Trophoblast cell (in vitro differentiated cells and primary cell): ENCODE results near the gene DNAJC3.
"Not testable (repeated sequence)": the region's sequence is repeated elsewhere in the genome, so short reads cannot be mapped to it uniquely, and the experiment has no call there.

ENCODE experiments used
- DNase-seq, 2 donors: peaks; one replicate each; pipeline ENCODE4 v3.0.0-alpha.2; 2016
- H2AFZ ChIP-seq: 2 replicates; pipeline ENCODE4 v1.6.1; 2013; ENCODE audit warnings: low read length, moderate library complexity, mild to moderate bottlenecking; ENCODE audit not compliant: insufficient read depth, poor library complexity
- H2AK5ac ChIP-seq: 2 replicates; pipeline ENCODE4 v1.6.1; 2013; ENCODE audit warnings: mild to moderate bottlenecking, low read length
- H2BK120ac ChIP-seq: 2 replicates; pipeline ENCODE4 v1.6.1; 2013; ENCODE audit warnings: low read length, mild to moderate bottlenecking, moderate library complexity; ENCODE audit not compliant: insufficient read depth, poor library complexity
- H2BK12ac ChIP-seq: 2 replicates; pipeline ENCODE4 v1.6.1; 2013; ENCODE audit warnings: mild to moderate bottlenecking, low read length, moderate library complexity
- H2BK5ac ChIP-seq: 2 replicates; pipeline ENCODE4 v1.6.1; 2013; ENCODE audit warnings: low read length, low read depth, moderate library complexity, mild to moderate bottlenecking; ENCODE audit not compliant: poor library complexity
- H3K14ac ChIP-seq: 2 replicates; pipeline ENCODE4 v1.6.1; 2013; ENCODE audit warnings: mild to moderate bottlenecking, low read length
- H3K18ac ChIP-seq: 2 replicates; pipeline ENCODE4 v1.6.1; 2013; ENCODE audit warnings: mild to moderate bottlenecking, low read length
- H3K23ac ChIP-seq: 2 replicates; pipeline ENCODE4 v1.6.1; 2013; ENCODE audit warnings: low read length
- H3K27ac ChIP-seq: 2 replicates; pipeline ENCODE4 v1.5.1; 2013; ENCODE audit warnings: low read depth, mild to moderate bottlenecking, inconsistent platforms, low read length, moderate library complexity
- H3K27me3 ChIP-seq: 2 replicates; pipeline ENCODE4 v1.6.1; 2013; ENCODE audit warnings: inconsistent platforms, mild to moderate bottlenecking, low read length, moderate library complexity; ENCODE audit not compliant: insufficient read depth
- H3K36me3 ChIP-seq, 2 experiments: 1 replicate in 1 of 2; 2 replicates in 1 of 2; pipeline ENCODE4 v1.6.1; 2013; ENCODE audit warnings: low read length in 2 of 2, mild to moderate bottlenecking in 2 of 2, moderate library complexity in 1 of 2; ENCODE audit not compliant: insufficient read depth in 2 of 2, control insufficient read depth in 1 of 2
- H3K4ac ChIP-seq: 2 replicates; pipeline ENCODE4 v1.6.1; 2013; ENCODE audit warnings: low read depth, mild to moderate bottlenecking, low read length, moderate library complexity
- H3K4me1 ChIP-seq, 2 experiments: 1 replicate in 1 of 2; 2 replicates in 1 of 2; pipeline ENCODE4 v1.6.1; 2013; ENCODE audit warnings: low read length in 2 of 2, mild to moderate bottlenecking in 2 of 2, moderate library complexity in 1 of 2; ENCODE audit not compliant: insufficient read depth in 2 of 2, control insufficient read depth in 1 of 2
- H3K4me2 ChIP-seq: 2 replicates; pipeline ENCODE4 v1.6.1; 2013; ENCODE audit warnings: inconsistent platforms, mild to moderate bottlenecking, low read length, moderate library complexity
- H3K4me3 ChIP-seq: 2 replicates; pipeline ENCODE4 v1.5.1; 2013; ENCODE audit warnings: mild to moderate bottlenecking, low read depth, low read length, inconsistent platforms
- H3K79me1 ChIP-seq: one replicate; pipeline ENCODE4 v1.6.1; 2013; ENCODE audit warnings: low read length
- H3K79me2 ChIP-seq: 2 replicates; pipeline ENCODE4 v1.6.1; 2013; ENCODE audit warnings: low read length, mild to moderate bottlenecking; ENCODE audit not compliant: control insufficient read depth, insufficient read depth, poor library complexity
- H3K9ac ChIP-seq: 2 replicates; pipeline ENCODE4 v1.6.1; 2013; ENCODE audit warnings: mild to moderate bottlenecking, low read length
- H3K9me3 ChIP-seq: 2 replicates; pipeline ENCODE4 v1.6.1; 2013; ENCODE audit warnings: low read depth, mild to moderate bottlenecking, control low read depth, inconsistent platforms, low read length; ENCODE audit not compliant: insufficient read depth
- H4K12ac ChIP-seq: 2 replicates; pipeline ENCODE4 v1.6.1; 2013; ENCODE audit warnings: low read depth, mild to moderate bottlenecking, low read length, moderate library complexity
- H4K8ac ChIP-seq: 2 replicates; pipeline ENCODE4 v1.6.1; 2013; ENCODE audit warnings: low read depth, mild to moderate bottlenecking, low read length, moderate library complexity
- H4K91ac ChIP-seq: one replicate; pipeline ENCODE4 v1.6.1; 2013; ENCODE audit warnings: low read depth, mild to moderate bottlenecking, low read length, moderate library complexity
- WGBS: extraction: QIAGEN DNeasy Blood & Tissue Kit; methylation state at CpG from one replicate; pipeline ENCODE4 v1.1.7; 2013; ENCODE audit warnings: missing lambda C conversion rate; ENCODE audit not compliant: insufficient read length, insufficient coverage; ENCODE audit errors: extremely low coverage; 5-methylcytosine and 5-hydroxymethylcytosine counted together

Gene DNAJC3

GRCh38 chr13:95752677-95753076, 75.7 kb downstream of the DNAJC3 start:
- H3K4me1 ChIP-seq = no peaks in the 10 kb centered on the region
- H4K12ac ChIP-seq = no peak overlapping the region
- no peak overlapping the region for H3K23ac ChIP-seq
- no peak overlapping the region for H2AFZ ChIP-seq
- H3K79me1 ChIP-seq = no peaks in the 10 kb centered on the region
- no peak overlapping the region for H3K4me3 ChIP-seq
- no peaks in the 10 kb centered on the region for H3K36me3 ChIP-seq
- H3K9me3 ChIP-seq = no peaks in the 10 kb centered on the region
- no peak overlapping the region for H4K8ac ChIP-seq
- no peak overlapping the region for H3K4ac ChIP-seq
- peaks cover 2% of the 10 kb centered on the region for H3K79me2 ChIP-seq
- no peaks in the 10 kb centered on the region for H3K27me3 ChIP-seq
- no peak overlapping the region for H3K27ac ChIP-seq
- H4K91ac ChIP-seq = no peak overlapping the region
- no peak overlapping the region for H2BK5ac ChIP-seq
- H2BK12ac ChIP-seq = no peak overlapping the region
- no CpG with 5 or more reads among the region's 2 CpGs for WGBS
- no peak for DNase-seq
- H3K4me2 ChIP-seq = no peak overlapping the region
- no peak overlapping the region for H3K18ac ChIP-seq
- H3K14ac ChIP-seq = no peak overlapping the region
- H2AK5ac ChIP-seq = no peak overlapping the region
- no peak overlapping the region for H2BK120ac ChIP-seq
- no peak overlapping the region for H3K9ac ChIP-seq

- no peak overlapping the region for H3K23ac ChIP-seq
- H3K9me3 ChIP-seq = no peaks in the 10 kb centered on the region
- H4K91ac ChIP-seq = no peak overlapping the region
- WGBS = no CpG with 5 or more reads among the region's 4 CpGs
- no peak overlapping the region for H2BK12ac ChIP-seq
- H3K27ac ChIP-seq = no peak overlapping the region
- H3K4ac ChIP-seq = no peak overlapping the region
- H3K79me2 ChIP-seq = peaks cover 2% of the 10 kb centered on the region
- peaks cover 0 to 2% of the 10 kb centered on the region in 2 experiments for H3K36me3 ChIP-seq
- no peaks in the 10 kb centered on the region for H3K79me1 ChIP-seq
- H4K12ac ChIP-seq = no peak overlapping the region
- DNase-seq = no peak
- H3K27me3 ChIP-seq = no peaks in the 10 kb centered on the region
- no peak overlapping the region for H3K9ac ChIP-seq
- no peak overlapping the region for H2AK5ac ChIP-seq
- no peak overlapping the region for H2AFZ ChIP-seq
- no peak overlapping the region for H4K8ac ChIP-seq
- H3K14ac ChIP-seq = no peak overlapping the region
- no peak overlapping the region for H2BK5ac ChIP-seq
- H3K4me3 ChIP-seq = no peak overlapping the region
- H3K18ac ChIP-seq = no peak overlapping the region
- H2BK120ac ChIP-seq = no peak overlapping the region
- no peaks in the 10 kb centered on the region for H3K4me1 ChIP-seq
- H3K4me2 ChIP-seq = no peak overlapping the region
Measured at GRCh38 chr13:95754069-95754468, 77.1 kb downstream of the DNAJC3 start.

- no peak for DNase-seq
- Histone ChIP-seq H3K23ac (no peak overlapping the region), H3K4me3 (no peak overlapping the region), H2BK5ac (no peak overlapping the region), H4K12ac (no peak overlapping the region), H3K27ac (no peak overlapping the region), H3K4me2 (no peak overlapping the region), H3K9me3 (no peaks in the 10 kb centered on the region), H3K36me3 (peaks cover 1 to 2% of the 10 kb centered on the region in 2 experiments), H2BK120ac (no peak overlapping the region), H2AK5ac (no peak overlapping the region), H3K18ac (no peak overlapping the region), H3K14ac (no peak overlapping the region), H4K91ac (no peak overlapping the region), H3K79me2 (peaks cover 2% of the 10 kb centered on the region), H3K4me1 (no peaks in the 10 kb centered on the region), H3K79me1 (no peaks in the 10 kb centered on the region), H3K9ac (no peak overlapping the region), H2BK12ac (no peak overlapping the region), H4K8ac (no peak overlapping the region), H3K4ac (no peak overlapping the region), H2AFZ (no peak overlapping the region), H3K27me3 (no peaks in the 10 kb centered on the region)
- WGBS = no CpG with 5 or more reads among the region's 5 CpGs
Measured at GRCh38 chr13:95756072-95756471, 79.1 kb downstream of the DNAJC3 start.

GRCh38 chr13:95762626-95763025, 85.7 kb downstream of the DNAJC3 start:
- H3K9me3 ChIP-seq, H4K8ac ChIP-seq, H2BK5ac ChIP-seq, H3K79me1 ChIP-seq, H3K9ac ChIP-seq, H3K4me3 ChIP-seq, H3K4me2 ChIP-seq, H3K27ac ChIP-seq, H2AFZ ChIP-seq, H4K91ac ChIP-seq, H3K27me3 ChIP-seq, H2BK120ac ChIP-seq, H2AK5ac ChIP-seq, H3K79me2 ChIP-seq, H3K4ac ChIP-seq, DNase-seq, H3K4me1 ChIP-seq, H3K36me3 ChIP-seq, H2BK12ac ChIP-seq, H4K12ac ChIP-seq, H3K23ac ChIP-seq, H3K18ac ChIP-seq, H3K14ac ChIP-seq: not testable (repeated sequence)
- no CpG with 5 or more reads among the region's 3 CpGs for WGBS
